Natural killer cell (primary cell): ENCODE data around the gene MRFAP1L1. TPM values are rescaled to one million over a fixed set of nuclear protein-coding genes. Genes with fewer than 3 reads are reported as not detected.

Experiments
- ATAC-seq, 3 donors: fragments of 150-1000 bp in 2 of 3; fragments of 200-7000 bp in 1 of 3; cut with Tn5 transposase; 1 replicate in 1 of 3; 2 replicates in 2 of 3; pipeline ENCODE4 v1.10.0; 2021; ENCODE audit warnings: mild to moderate bottlenecking in 2 of 3, moderate library complexity in 2 of 3
- DNase-seq, 2 donors: peaks; one replicate each; pipeline versions ENCODE4 v3.0.0 to v3.0.0-alpha.2; 2013 to 2021; ENCODE audit warnings: mixed read lengths in 1 of 2
- H3K27ac ChIP-seq: one replicate; pipeline ENCODE4 v1.5.1; 2013; ENCODE audit warnings: mild to moderate bottlenecking, low read length
- H3K27me3 ChIP-seq: one replicate; pipeline ENCODE4 v1.6.1; 2013; ENCODE audit warnings: low read length; ENCODE audit not compliant: control insufficient read depth, insufficient read depth
- H3K36me3 ChIP-seq: one replicate; pipeline ENCODE4 v1.6.1; 2013; ENCODE audit warnings: low read length; ENCODE audit not compliant: control insufficient read depth, insufficient read depth
- H3K4me1 ChIP-seq: one replicate; pipeline ENCODE4 v1.6.1; 2013; ENCODE audit warnings: low read length; ENCODE audit not compliant: control insufficient read depth, insufficient read depth
- H3K4me3 ChIP-seq: one replicate; pipeline ENCODE4 v1.5.1; 2013; ENCODE audit warnings: low read length
- H3K9me3 ChIP-seq: one replicate; pipeline ENCODE4 v1.6.1; 2013; ENCODE audit warnings: low read length; ENCODE audit not compliant: control insufficient read depth, insufficient read depth
- H3K27ac Mint-ChIP-seq, 2 donors: one replicate each; pipeline ENCODE4 v1.8.0; 2022; ENCODE audit warnings: mild to moderate bottlenecking in 2 of 2, mixed read lengths in 2 of 2, moderate library complexity in 1 of 2
- H3K27me3 Mint-ChIP-seq, 2 donors: one replicate each; pipeline ENCODE4 v1.8.0; 2022; ENCODE audit warnings: low read depth in 2 of 2, mixed read lengths in 2 of 2
- H3K36me3 Mint-ChIP-seq: one replicate; pipeline ENCODE4 v1.8.0; 2022; ENCODE audit warnings: mixed read lengths
- H3K4me1 Mint-ChIP-seq, 2 donors: one replicate each; pipeline ENCODE4 v1.8.0; 2022; ENCODE audit warnings: mixed read lengths in 2 of 2
- H3K4me3 Mint-ChIP-seq: one replicate; pipeline ENCODE4 v1.8.0; 2022; ENCODE audit warnings: mild to moderate bottlenecking, moderate library complexity, mixed read lengths
- H3K9me3 Mint-ChIP-seq, 2 donors: one replicate each; pipeline ENCODE4 v1.8.0; 2022; ENCODE audit warnings: mixed read lengths in 2 of 2
- WGBS: methylation state at CpG from one replicate; pipeline ENCODE4 v1.1.7; 2013; ENCODE audit warnings: missing lambda C conversion rate; ENCODE audit not compliant: insufficient coverage; 5-methylcytosine and 5-hydroxymethylcytosine counted together
- intact Hi-C: fragments of 100-400 bp; cut with micrococcal nuclease; formaldehyde crosslinking; loops from one replicate; pipeline ENCODE4 v1.14.2; 2022
- total RNA-seq, 4 donors: library from RNA; stranded (reverse); fragments of 120-200 nt in 1 of 4; gene quantifications; one replicate each; pipeline versions ENCODE4 v1.2.3 to v1.2.4, GENCODE V29; 2013 to 2022
- TF ChIP-seq, protein P1 (sequence below): fragments of 200-600 bp; IDR thresholded peaks from one replicate; pipeline ENCODE4 v1.8.0; 2022; ENCODE audit warnings: antibody characterized with exemption

MRFAP1L1 gene
- total RNA-seq, 3 donors from 2014 or later (not counting 1 experiment from before 2014, with no cell fraction given) = 38.4 to 60.9 (median 40.8) TPM

DNA sequence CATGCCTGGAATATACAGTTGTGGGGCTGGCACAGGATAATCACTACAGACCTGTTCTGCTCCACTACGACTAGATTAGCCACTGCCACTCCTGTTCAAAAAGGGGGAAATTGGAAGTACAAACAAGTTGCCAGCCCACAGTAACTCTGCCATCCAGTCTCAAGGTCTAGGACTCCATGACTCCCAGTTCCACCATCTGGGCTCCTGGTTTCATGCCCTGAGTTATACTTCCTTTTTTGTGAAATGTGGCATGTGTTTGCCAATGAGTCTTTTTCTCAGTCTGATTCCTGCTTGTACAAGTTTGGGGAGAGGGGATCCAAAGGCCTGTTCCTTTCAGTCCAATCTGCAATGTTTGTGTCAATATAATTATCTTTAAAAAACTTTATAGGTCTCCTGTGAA is 5.3 kb upstream of the MRFAP1L1 start:
- 83% methylated on average over 1 of the region's 1 CpG for WGBS
- intact Hi-C loops = no loop called here
- TF ChIP-seq, protein P1, sequence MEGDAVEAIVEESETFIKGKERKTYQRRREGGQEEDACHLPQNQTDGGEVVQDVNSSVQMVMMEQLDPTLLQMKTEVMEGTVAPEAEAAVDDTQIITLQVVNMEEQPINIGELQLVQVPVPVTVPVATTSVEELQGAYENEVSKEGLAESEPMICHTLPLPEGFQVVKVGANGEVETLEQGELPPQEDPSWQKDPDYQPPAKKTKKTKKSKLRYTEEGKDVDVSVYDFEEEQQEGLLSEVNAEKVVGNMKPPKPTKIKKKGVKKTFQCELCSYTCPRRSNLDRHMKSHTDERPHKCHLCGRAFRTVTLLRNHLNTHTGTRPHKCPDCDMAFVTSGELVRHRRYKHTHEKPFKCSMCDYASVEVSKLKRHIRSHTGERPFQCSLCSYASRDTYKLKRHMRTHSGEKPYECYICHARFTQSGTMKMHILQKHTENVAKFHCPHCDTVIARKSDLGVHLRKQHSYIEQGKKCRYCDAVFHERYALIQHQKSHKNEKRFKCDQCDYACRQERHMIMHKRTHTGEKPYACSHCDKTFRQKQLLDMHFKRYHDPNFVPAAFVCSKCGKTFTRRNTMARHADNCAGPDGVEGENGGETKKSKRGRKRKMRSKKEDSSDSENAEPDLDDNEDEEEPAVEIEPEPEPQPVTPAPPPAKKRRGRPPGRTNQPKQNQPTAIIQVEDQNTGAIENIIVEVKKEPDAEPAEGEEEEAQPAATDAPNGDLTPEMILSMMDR = no peak
- peak overlapping the region in 1 of 2 donors; percentile 98 for H3K27ac Mint-ChIP-seq
- H3K27me3 Mint-ChIP-seq = no peaks in the 10 kb centered on the region
- peaks cover 37 to 39% of the 10 kb centered on the region in 2 donors for H3K4me1 Mint-ChIP-seq
- H3K27ac ChIP-seq = no peak overlapping the region
- no peak overlapping the region for H3K4me3 ChIP-seq
- H3K36me3 Mint-ChIP-seq = no peaks in the 10 kb centered on the region
- ATAC-seq (no peak), DNase-seq (no peak)
- H3K9me3 Mint-ChIP-seq = no peaks in the 10 kb centered on the region
- H3K4me1 ChIP-seq = peaks cover 27% of the 10 kb centered on the region
- peak overlapping the region; percentile 98 for H3K4me3 Mint-ChIP-seq
- no peaks in the 10 kb centered on the region for H3K27me3 ChIP-seq
- H3K9me3 ChIP-seq = no peaks in the 10 kb centered on the region
- H3K36me3 ChIP-seq = no peaks in the 10 kb centered on the region

DNA sequence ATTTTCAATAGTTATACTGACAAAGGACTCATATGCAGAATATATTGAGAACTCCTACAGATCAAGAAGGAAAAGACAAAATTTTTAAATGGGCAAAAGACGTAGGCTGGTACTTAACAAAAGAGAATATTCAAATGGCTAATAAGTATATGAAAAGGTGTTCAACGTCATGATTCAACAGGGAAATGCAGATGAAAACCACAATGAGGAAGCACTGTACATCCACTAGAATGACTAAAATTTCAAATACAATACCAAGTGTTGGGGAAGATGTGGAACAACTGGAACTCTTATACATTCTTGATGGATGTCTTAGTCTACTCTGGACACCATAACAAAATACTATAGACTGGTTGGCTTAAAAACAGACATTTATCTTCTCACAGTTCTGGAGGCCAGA is 1.3 kb upstream of the MRFAP1L1 start:
- intact Hi-C loops = no loop called here
- H3K27ac Mint-ChIP-seq = peak overlapping the region; percentile 98 to 100
- peaks cover 30% of the 10 kb centered on the region for H3K4me1 ChIP-seq

DNA sequence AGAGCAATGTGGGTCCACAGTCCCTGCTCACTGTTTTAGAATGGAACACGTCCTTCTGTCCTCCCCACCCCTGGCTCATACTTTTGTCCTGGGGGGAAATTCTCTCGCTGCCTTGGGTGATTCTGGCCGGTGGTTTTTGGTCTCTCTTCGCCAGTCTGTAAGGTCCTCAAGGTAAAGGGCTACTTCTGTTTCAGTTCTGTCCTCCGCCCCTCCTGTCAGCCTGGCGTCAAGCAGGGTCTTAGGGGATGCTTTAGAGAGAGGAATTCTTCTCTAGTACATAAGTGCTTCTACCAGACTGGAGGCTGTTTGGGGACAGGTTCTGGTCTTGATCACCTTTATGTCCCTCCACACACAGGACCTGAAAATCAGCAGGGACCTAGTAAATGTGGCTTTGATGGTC is 617 bp upstream of the MRFAP1L1 start:
- Histone ChIP-seq H3K4me1 (peaks cover 27% of the 10 kb centered on the region), H3K4me3 (peak overlapping the region; percentile 94), H3K36me3 (peaks cover 20% of the 10 kb centered on the region), H3K27me3 (no peaks in the 10 kb centered on the region), H3K27ac (peak overlapping the region; percentile 76), H3K9me3 (no peaks in the 10 kb centered on the region)
- TF ChIP-seq, protein P1 = no peak
- no peaks in the 10 kb centered on the region for H3K27me3 Mint-ChIP-seq
- DNase-seq (no peak), ATAC-seq (no peak)
- 17% methylated on average over 6 of the region's 6 CpGs for WGBS
- H3K4me3 Mint-ChIP-seq = peak overlapping the region; percentile 99
- H3K9me3 Mint-ChIP-seq = no peaks in the 10 kb centered on the region
- peaks cover 18% of the 10 kb centered on the region for H3K36me3 Mint-ChIP-seq
- peak overlapping the region; percentile 98 to 100 for H3K27ac Mint-ChIP-seq
- intact Hi-C loops = no loop called here
- H3K4me1 Mint-ChIP-seq = peaks cover 61 to 64% of the 10 kb centered on the region in 2 donors

More for the DNA sequence above, 1.3 kb upstream of the MRFAP1L1 start:
- TF ChIP-seq, protein P1 = no peak
- Mint-ChIP-seq H3K4me1 (peaks cover 60 to 64% of the 10 kb centered on the region in 2 donors), H3K36me3 (peaks cover 14% of the 10 kb centered on the region), H3K27me3 (no peaks in the 10 kb centered on the region), H3K9me3 (no peaks in the 10 kb centered on the region), H3K4me3 (peak overlapping the region; percentile 4)
- no CpG with 5 or more reads among the region's 2 CpGs for WGBS
- ATAC-seq (no peak), DNase-seq (no peak)
- Histone ChIP-seq H3K9me3 (no peaks in the 10 kb centered on the region), H3K27me3 (no peaks in the 10 kb centered on the region), H3K27ac (no peak overlapping the region), H3K4me3 (no peak overlapping the region), H3K36me3 (peaks cover 15% of the 10 kb centered on the region)

DNA sequence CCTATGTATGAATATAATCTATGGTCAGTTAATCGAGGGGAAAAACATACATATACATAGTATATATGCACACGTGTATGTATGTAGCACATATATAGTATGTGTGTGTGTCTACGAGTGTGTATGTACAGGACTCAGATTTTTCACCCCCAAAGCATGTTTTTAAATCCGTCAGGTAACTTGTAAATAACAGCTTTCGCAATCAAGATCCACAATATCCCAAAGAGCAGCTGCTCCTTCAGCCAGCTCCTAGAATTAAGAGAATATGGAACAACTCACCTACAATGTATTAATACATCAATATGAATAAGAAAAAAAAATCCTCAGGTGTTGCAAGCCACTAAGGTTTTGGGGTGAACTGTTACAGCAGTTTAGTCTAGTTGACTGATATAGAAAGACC is 3.5 kb downstream of the MRFAP1L1 start:
- Mint-ChIP-seq H3K36me3 (peaks cover 25% of the 10 kb centered on the region), H3K4me1 (peaks cover 76 to 77% of the 10 kb centered on the region in 2 donors), H3K27ac (peak overlapping the region; percentile 98 to 100), H3K9me3 (no peaks in the 10 kb centered on the region), H3K27me3 (no peaks in the 10 kb centered on the region), H3K4me3 (no peak overlapping the region)
- 90% methylated on average over 2 of the region's 5 CpGs for WGBS
- intact Hi-C loops = no loop called here
- peaks cover 27% of the 10 kb centered on the region for H3K36me3 ChIP-seq
- H3K27ac ChIP-seq = no peak overlapping the region
- TF ChIP-seq, protein P1 = no peak
- no peak overlapping the region for H3K4me3 ChIP-seq
- no peaks in the 10 kb centered on the region for H3K27me3 ChIP-seq
- ATAC-seq = no peak
- peaks cover 27% of the 10 kb centered on the region for H3K4me1 ChIP-seq
- no peak for DNase-seq
- H3K9me3 ChIP-seq = no peaks in the 10 kb centered on the region
